PC-9 (cell line): ENCODE results near the gene LARGE1. TPM values are rescaled to one million over a fixed set of nuclear protein-coding genes. Genes with fewer than 3 reads are reported as not detected.

ENCODE experiments used
- BruUV-seq: library from RNA; stranded (reverse); fragments of 400-500 nt; replicated peaks from 2 replicates; lab custom pipeline; 2021; lab: Mats Ljungman, UMichigan
- CTCF ChIA-PET: fragments of 300-600 bp; sonication (Branson Sonifier 250); formaldehyde crosslinking; loops from one replicate; lab custom pipeline; 2022; ENCODE audit warnings: antibody characterized with exemption; lab: Charles Lee
- POLR2A ChIA-PET: fragments of 300-600 bp; sonication (Branson Sonifier 250); formaldehyde crosslinking; loops from one replicate; lab custom pipeline; 2022; ENCODE audit warnings: antibody characterized with exemption; ENCODE audit not compliant: unreplicated experiment; lab: Charles Lee
- DNase-seq, 2 experiments: peaks; one replicate each; pipeline versions ENCODE4 v3.0.0 to v3.0.0-alpha.2; 2015 to 2022; ENCODE audit warnings: mixed read lengths in 1 of 2
- H2AFZ ChIP-seq: fragments of 200-600 bp; sonication (generic); 2 replicates; pipeline ENCODE4 v1.8.1; 2017; ENCODE audit warnings: antibody characterized with exemption
- H3F3A ChIP-seq: fragments of 200-600 bp; sonication (generic); 2 replicates; pipeline ENCODE4 v1.8.1; 2017; ENCODE audit warnings: antibody characterized with exemption, mild to moderate bottlenecking, low read depth; ENCODE audit not compliant: insufficient read depth
- H3K27ac ChIP-seq: fragments of 200-600 bp; sonication (generic); 2 replicates; pipeline ENCODE4 v1.6.1; 2016; ENCODE audit warnings: mixed run types
- H3K27me3 ChIP-seq: fragments of 200-600 bp; sonication (generic); 2 replicates; pipeline ENCODE4 v1.6.1; 2016; ENCODE audit warnings: low read depth, mixed run types; ENCODE audit not compliant: insufficient read depth
- H3K36me3 ChIP-seq: fragments of 200-600 bp; sonication (generic); 2 replicates; pipeline ENCODE4 v1.6.1; 2016; ENCODE audit warnings: low read depth, mixed run types
- H3K4me1 ChIP-seq: fragments of 200-600 bp; sonication (generic); replicated peaks from 2 replicates; pipeline ENCODE4 v1.6.1; 2016; ENCODE audit warnings: mixed run types; ENCODE audit not compliant: insufficient read depth
- H3K4me2 ChIP-seq: fragments of 200-600 bp; sonication (generic); 2 replicates; pipeline ENCODE4 v1.6.1; 2017; ENCODE audit warnings: mixed run types
- H3K4me3 ChIP-seq: fragments of 200-600 bp; sonication (generic); 2 replicates; pipeline ENCODE4 v1.6.1; 2016; ENCODE audit warnings: mixed run types
- H3K79me2 ChIP-seq: fragments of 200-600 bp; sonication (generic); 2 replicates; pipeline ENCODE4 v1.6.1; 2017; ENCODE audit warnings: low read depth, mixed run types
- H3K9me2 ChIP-seq: fragments of 200-600 bp; sonication (generic); 2 replicates; pipeline ENCODE4 v1.8.1; 2017; ENCODE audit warnings: mild to moderate bottlenecking; ENCODE audit not compliant: insufficient read depth
- H3K9me3 ChIP-seq: fragments of 200-600 bp; sonication (generic); 2 replicates; pipeline ENCODE4 v1.8.1; 2016; ENCODE audit warnings: low read depth; ENCODE audit not compliant: insufficient read depth
- H4K20me1 ChIP-seq: fragments of 200-600 bp; sonication (generic); 2 replicates; pipeline ENCODE4 v1.8.1; 2017; ENCODE audit not compliant: insufficient read depth
- EZH2 ChIP-seq: fragments of 200-600 bp; sonication (generic); IDR thresholded peaks from 2 replicates; pipeline ENCODE4 v1.8.0; 2017; ENCODE audit warnings: antibody characterized with exemption, low read depth
- intact Hi-C: fragments of 100-400 bp; cut with micrococcal nuclease; formaldehyde crosslinking; loops from one replicate; pipeline ENCODE4 v1.10.0; 2022; ENCODE audit not compliant: unreplicated experiment
- total RNA-seq: library from RNA; stranded (reverse); gene quantifications from 2 replicates; pipeline ENCODE4 v1.2.3, GENCODE V29; 2021
- TF ChIP-seq, protein P1 (sequence below): fragments of 200-600 bp; sonication (generic); conservative IDR thresholded peaks from 2 replicates; pipeline ENCODE4 v1.6.1; 2017; ENCODE audit warnings: mixed run types, antibody characterized with exemption, mild to moderate bottlenecking, moderate library complexity

LARGE1 gene
- total RNA-seq, 1 experiment from 2014 or later: 12.5 TPM

DNA sequence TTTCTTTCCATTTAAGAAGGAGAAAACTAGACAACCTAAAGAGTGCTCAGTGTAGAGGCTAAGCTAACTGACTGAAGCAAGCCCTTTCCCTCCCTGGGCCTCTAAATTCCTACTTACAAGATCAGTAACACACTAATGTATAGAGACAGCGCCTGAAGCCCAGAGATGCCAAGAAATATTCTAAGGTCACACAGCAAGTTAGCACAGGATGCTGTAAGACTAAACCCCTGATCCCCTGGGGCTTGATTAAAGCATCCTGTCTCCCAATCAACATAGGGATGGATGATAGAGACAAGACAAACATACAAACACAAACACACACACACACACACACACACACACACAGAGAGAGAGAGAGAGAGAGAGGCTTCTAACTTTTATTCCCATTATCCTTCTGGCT, 5.6 kb downstream of the LARGE1 start:
- peaks cover 16% of the 10 kb centered on the region; the same call in 1 of the 2 replicates for H3K27me3 ChIP-seq
- no peaks in the 10 kb centered on the region for H3K9me2 ChIP-seq
- no peaks in the 10 kb centered on the region for H3K4me1 ChIP-seq
- intact Hi-C loops: loop anchor here (5.0 kb wide), 1 partner anchor 612 kb away; no protein-coding TSS in a partner anchor
- no peak overlapping the region for H3K27ac ChIP-seq
- TF ChIP-seq EZH2: no peak
- TF ChIP-seq, protein P1, sequence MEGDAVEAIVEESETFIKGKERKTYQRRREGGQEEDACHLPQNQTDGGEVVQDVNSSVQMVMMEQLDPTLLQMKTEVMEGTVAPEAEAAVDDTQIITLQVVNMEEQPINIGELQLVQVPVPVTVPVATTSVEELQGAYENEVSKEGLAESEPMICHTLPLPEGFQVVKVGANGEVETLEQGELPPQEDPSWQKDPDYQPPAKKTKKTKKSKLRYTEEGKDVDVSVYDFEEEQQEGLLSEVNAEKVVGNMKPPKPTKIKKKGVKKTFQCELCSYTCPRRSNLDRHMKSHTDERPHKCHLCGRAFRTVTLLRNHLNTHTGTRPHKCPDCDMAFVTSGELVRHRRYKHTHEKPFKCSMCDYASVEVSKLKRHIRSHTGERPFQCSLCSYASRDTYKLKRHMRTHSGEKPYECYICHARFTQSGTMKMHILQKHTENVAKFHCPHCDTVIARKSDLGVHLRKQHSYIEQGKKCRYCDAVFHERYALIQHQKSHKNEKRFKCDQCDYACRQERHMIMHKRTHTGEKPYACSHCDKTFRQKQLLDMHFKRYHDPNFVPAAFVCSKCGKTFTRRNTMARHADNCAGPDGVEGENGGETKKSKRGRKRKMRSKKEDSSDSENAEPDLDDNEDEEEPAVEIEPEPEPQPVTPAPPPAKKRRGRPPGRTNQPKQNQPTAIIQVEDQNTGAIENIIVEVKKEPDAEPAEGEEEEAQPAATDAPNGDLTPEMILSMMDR: no peak
- no peaks in the 10 kb centered on the region; the same call in 1 of the 2 replicates for H4K20me1 ChIP-seq
- no TSS peak for BruUV-seq
- no peak overlapping the region for H2AFZ ChIP-seq
- no peaks in the 10 kb centered on the region for H3K79me2 ChIP-seq
- no peaks in the 10 kb centered on the region for H3K36me3 ChIP-seq
- H3F3A ChIP-seq: no peaks in the 10 kb centered on the region
- ChIA-PET POLR2A (no interaction called here), CTCF (no interaction called here)
- no peak overlapping the region for H3K4me2 ChIP-seq
- H3K9me3 ChIP-seq: no peaks in the 10 kb centered on the region; the same call in 1 of the 2 replicates
- no peak overlapping the region for H3K4me3 ChIP-seq
- DNase-seq: no peak

DNA sequence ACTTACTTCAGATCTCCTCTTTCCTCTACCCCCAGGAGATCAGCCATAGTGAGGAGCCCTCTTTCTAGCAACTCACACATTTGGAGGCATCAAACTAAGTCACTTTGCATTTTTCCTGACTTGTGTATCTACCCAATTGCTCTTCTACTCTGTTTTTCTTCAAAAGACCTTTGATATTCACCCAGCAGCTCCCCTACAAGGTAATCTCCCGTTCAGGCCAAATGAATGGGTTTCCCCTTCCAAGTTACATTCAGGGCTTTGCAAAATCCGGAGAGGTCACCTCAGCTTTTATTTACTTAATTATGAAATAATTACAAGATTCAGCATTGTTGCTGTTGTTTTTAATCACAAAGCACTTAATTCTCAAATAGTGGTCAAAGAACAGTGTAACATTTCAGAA, 6.1 kb downstream of the LARGE1 start:
- H3K9me3 ChIP-seq: no peaks in the 10 kb centered on the region; the same call in 1 of the 2 replicates
- no peak overlapping the region for H2AFZ ChIP-seq
- H3K4me1 ChIP-seq: no peaks in the 10 kb centered on the region
- no TSS peak for BruUV-seq
- no peak overlapping the region for H3K4me2 ChIP-seq
- CTCF ChIA-PET: no interaction called here
- H3K36me3 ChIP-seq: no peaks in the 10 kb centered on the region
- intact Hi-C loops: no loop called here
- DNase-seq: no peak
- peaks cover 10% of the 10 kb centered on the region; the same call in 1 of the 2 replicates for H3K27me3 ChIP-seq
- H3F3A ChIP-seq: no peaks in the 10 kb centered on the region
- H3K79me2 ChIP-seq: no peaks in the 10 kb centered on the region
- no peaks in the 10 kb centered on the region; the same call in 1 of the 2 replicates for H4K20me1 ChIP-seq
- H3K27ac ChIP-seq: no peak overlapping the region
- H3K9me2 ChIP-seq: no peaks in the 10 kb centered on the region
- POLR2A ChIA-PET: no interaction called here
- no peak overlapping the region for H3K4me3 ChIP-seq
- no peak for TF ChIP-seq EZH2
- TF ChIP-seq, protein P1: no peak

DNA sequence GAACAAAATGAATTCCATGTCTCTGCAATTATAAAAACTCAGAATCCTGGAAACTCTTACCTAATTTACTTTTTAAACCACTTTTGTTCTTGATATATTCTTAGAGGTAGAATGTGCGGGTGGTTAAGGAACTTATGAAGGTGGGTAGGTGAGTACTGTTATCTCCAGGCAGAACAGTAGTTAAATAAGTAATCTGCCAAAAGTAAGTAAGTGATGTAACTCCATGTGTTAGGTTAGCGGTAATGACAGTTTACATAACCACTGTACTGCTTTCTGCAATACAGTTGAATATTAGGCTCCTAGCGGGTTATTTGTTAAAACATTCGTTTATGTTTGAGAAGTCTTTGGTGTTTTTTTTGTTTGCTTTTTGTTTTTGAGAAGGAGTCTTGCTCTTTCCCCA, 7.1 kb downstream of the LARGE1 start:
- Histone ChIP-seq H3K4me1 (no peaks in the 10 kb centered on the region), H3K4me2 (no peak overlapping the region), H3K79me2 (no peaks in the 10 kb centered on the region), H3K27ac (no peak overlapping the region), H3K9me2 (no peaks in the 10 kb centered on the region), H3K27me3 (peaks cover under 1% of the 10 kb centered on the region; the same call in 1 of the 2 replicates), H2AFZ (no peak overlapping the region), H3F3A (no peaks in the 10 kb centered on the region), H3K9me3 (no peaks in the 10 kb centered on the region; the same call in 1 of the 2 replicates), H3K36me3 (no peaks in the 10 kb centered on the region), H4K20me1 (no peaks in the 10 kb centered on the region), H3K4me3 (no peak overlapping the region)
- DNase-seq: no peak
- no TSS peak for BruUV-seq
- intact Hi-C loops: no loop called here
- ChIA-PET POLR2A (no interaction called here), CTCF (no interaction called here)
- TF ChIP-seq EZH2: no peak
- TF ChIP-seq, protein P1: no peak
